ENCODE data around the gene AQP7. TPM values are rescaled to one million over a fixed set of nuclear protein-coding genes. Genes with fewer than 3 reads are reported as not detected.
A peak's percentile ranks its signal among the peaks of the same experiment; 100 is the strongest.

Gene AQP7
- total and polyA plus RNA-seq, 9 of the 15 experiments (the other 6 are each of a cell fraction or from before 2014, with no cell fraction given) = 0.04 to 0.53 (median 0.07) TPM; not detected in 4

DNA sequence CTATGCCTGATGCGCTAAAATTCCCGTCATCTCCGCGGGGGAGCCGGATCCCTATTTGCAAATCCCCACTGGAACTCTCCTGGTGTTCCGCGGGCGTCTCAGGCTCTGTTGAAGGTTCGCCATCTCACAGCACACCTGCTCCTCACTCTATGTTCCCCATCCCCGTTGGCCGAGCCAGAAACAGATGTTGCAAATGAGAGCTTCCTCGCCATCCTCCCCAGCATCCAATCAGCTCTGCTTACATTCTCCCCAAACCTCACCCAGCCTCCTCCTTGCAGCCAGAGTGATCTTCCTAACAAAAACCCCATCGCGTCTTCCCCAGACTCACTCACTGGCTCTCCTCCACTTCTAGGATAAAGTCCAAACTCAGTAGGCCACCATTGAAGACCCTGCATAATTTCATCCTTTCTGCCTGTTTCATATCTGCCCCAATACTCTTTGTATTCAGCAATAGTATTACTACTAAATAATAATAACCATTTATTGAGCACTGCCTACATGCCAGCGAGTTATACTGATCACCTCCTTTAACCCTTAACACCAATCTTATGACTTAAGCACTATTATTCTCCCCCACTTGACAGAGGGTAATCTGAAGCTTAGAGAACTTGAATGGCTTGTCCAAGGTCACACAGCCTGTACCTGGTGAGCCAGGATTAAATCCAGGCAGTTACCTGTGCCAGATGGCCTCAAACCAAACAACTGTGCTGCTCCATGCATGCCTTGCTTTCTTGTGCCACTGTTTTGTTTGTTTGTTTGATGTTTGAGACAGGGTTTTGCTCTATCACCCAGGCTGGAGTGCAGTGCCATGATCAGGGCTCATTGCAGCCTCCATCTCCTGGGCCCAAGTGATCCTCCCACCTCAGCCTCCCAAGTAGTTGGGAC, 14.0 kb downstream of the AQP7 start:
- Histone ChIP-seq H3K9me3 (replicated peaks; ENCODE audit: control insufficient read depth, insufficient read depth, low read depth, low read length) (no peaks in the 10 kb centered on the region), H3K27ac (ENCODE audit: extremely low read depth, low read depth, low read length) (no peak overlapping the region), H3K36me3 (ENCODE audit: control insufficient read depth, insufficient read depth, low read length) (no peaks in the 10 kb centered on the region), H4K20me1 (replicated peaks; ENCODE audit: control insufficient read depth, insufficient read depth, low read length) (no peaks in the 10 kb centered on the region), H3K27me3 (ENCODE audit: control insufficient read depth in 2 of 2, insufficient read depth in 2 of 2, low read length in 2 of 2) (no peaks in the 10 kb centered on the region), H3K4me3 (no peak overlapping the region), H3K9ac (ENCODE audit: insufficient read depth in 1 of 2, low read depth in 2 of 2, low read length in 2 of 2) (no peak overlapping the region), H3K4me1 (replicated peaks in 1 of 2; ENCODE audit: control insufficient read depth in 2 of 2, insufficient read depth in 2 of 2, low read length in 2 of 2) (peaks cover 2 to 6% of the 10 kb centered on the region in 2 experiments; a peak in 3 of 5 replicates), H3K79me2 (ENCODE audit: control insufficient read depth, insufficient read depth, low read length) (no peaks in the 10 kb centered on the region), H3K9me1 (ENCODE audit: control insufficient read depth, insufficient read depth, low read length) (no peaks in the 10 kb centered on the region), H2AFZ (ENCODE audit: low read depth, low read length) (no peak overlapping the region), H3K4me2 (ENCODE audit: insufficient read depth, low read length) (no peak overlapping the region)
- POLR2A ChIA-PET = interaction anchor here (0.6 kb wide), 1 partner anchor 11 kb away, joined by 5 read pairs; no protein-coding TSS in a partner anchor
- intact Hi-C loops (cut with micrococcal nuclease) (no loop called here), in situ Hi-C loops (cut with MboI) (no loop called here)
- DNase-seq (ENCODE audit: extremely low read depth in 1 of 4, low spot score in 3 of 4) = no peak
- FAIRE-seq = no peak
- 59% methylated on average over 15 of the region's 15 CpGs for WGBS (ENCODE audit: insufficient coverage, low coverage, missing lambda C conversion rate)
- CTCF ChIA-PET (ENCODE audit: low intra/inter-chr PET ratio) = no interaction called here
- TF ChIP-seq TEAD1 (CRISPR knock-in tag; IDR thresholded peaks at IDR 0.05) = no peak
- no peak for TF ChIP-seq ZNF398 (CRISPR knock-in tag; IDR thresholded peaks at IDR 0.05)
- TF ChIP-seq, protein P1, sequence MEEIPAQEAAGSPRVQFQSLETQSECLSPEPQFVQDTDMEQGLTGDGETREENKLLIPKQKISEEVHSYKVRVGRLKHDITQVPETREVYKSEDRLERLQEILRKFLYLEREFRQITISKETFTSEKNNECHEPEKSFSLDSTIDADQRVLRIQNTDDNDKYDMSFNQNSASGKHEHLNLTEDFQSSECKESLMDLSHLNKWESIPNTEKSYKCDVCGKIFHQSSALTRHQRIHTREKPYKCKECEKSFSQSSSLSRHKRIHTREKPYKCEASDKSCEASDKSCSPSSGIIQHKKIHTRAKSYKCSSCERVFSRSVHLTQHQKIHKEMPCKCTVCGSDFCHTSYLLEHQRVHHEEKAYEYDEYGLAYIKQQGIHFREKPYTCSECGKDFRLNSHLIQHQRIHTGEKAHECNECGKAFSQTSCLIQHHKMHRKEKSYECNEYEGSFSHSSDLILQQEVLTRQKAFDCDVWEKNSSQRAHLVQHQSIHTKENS (CRISPR knock-in tag; IDR thresholded peaks at IDR 0.05) = no peak
- no peak for TF ChIP-seq ZNF764 (CRISPR knock-in tag; IDR thresholded peaks at IDR 0.05; ENCODE audit: low read depth)
- no peak for TF ChIP-seq ZNF212 (CRISPR knock-in tag; IDR thresholded peaks at IDR 0.05)
- TF ChIP-seq CHAMP1 (IDR thresholded peaks at IDR 0.05) = no peak
- no peak for TF ChIP-seq THRB (CRISPR knock-in tag; conservative IDR thresholded peaks at IDR 0.05)
- TF ChIP-seq NFIC (IDR thresholded peaks at IDR 0.05) = peak; percentile 42
- TF ChIP-seq, protein P2, sequence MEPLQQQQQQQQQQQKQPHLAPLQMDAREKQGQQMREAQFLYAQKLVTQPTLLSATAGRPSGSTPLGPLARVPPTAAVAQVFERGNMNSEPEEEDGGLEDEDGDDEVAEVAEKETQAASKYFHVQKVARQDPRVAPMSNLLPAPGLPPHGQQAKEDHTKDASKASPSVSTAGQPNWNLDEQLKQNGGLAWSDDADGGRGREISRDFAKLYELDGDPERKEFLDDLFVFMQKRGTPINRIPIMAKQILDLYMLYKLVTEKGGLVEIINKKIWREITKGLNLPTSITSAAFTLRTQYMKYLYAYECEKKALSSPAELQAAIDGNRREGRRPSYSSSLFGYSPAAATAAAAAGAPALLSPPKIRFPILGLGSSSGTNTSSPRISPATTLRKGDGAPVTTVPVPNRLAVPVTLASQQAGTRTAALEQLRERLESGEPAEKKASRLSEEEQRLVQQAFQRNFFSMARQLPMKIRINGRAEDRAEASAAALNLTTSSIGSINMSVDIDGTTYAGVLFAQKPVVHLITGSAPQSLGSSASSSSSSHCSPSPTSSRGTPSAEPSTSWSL (CRISPR knock-in tag; IDR thresholded peaks at IDR 0.05; ENCODE audit: borderline replicate concordance) = no peak
- BruUV-seq (replicated peaks) = no TSS peak
- ATAC-seq = no peak
